HEK293 (cell line): ENCODE measurements around the gene SGSM2.

Experiments
- BCL11B ChIP-seq: fragments of 450-650 bp; formaldehyde crosslinking; IDR thresholded peaks from 2 replicates; pipeline ENCODE4 v1.5.1; 2016; ENCODE audit warnings: low read depth, missing biosample characterization, missing genetic modification characterization
- BCL6B ChIP-seq: fragments of 450-650 bp; formaldehyde crosslinking; IDR thresholded peaks from 2 replicates; pipeline ENCODE4 v1.5.1; 2017; ENCODE audit warnings: missing biosample characterization, missing genetic modification characterization
- GLIS2 ChIP-seq: fragments of 450-650 bp; formaldehyde crosslinking; IDR thresholded peaks from 2 replicates; pipeline ENCODE4 v1.5.1; 2016; ENCODE audit warnings: missing biosample characterization, missing genetic modification characterization
- KLF1 ChIP-seq: fragments of 450-650 bp; formaldehyde crosslinking; IDR thresholded peaks from 2 replicates; pipeline ENCODE4 v1.5.1; 2016; ENCODE audit warnings: missing biosample characterization, missing genetic modification characterization
- MYNN ChIP-seq: fragments of 450-650 bp; formaldehyde crosslinking; IDR thresholded peaks from 2 replicates; pipeline ENCODE4 v1.5.1; 2016; ENCODE audit warnings: missing biosample characterization, missing genetic modification characterization, borderline replicate concordance
- RBAK ChIP-seq: fragments of 450-650 bp; formaldehyde crosslinking; IDR thresholded peaks from 2 replicates; pipeline ENCODE4 v1.5.1; 2016; ENCODE audit warnings: missing biosample characterization, missing genetic modification characterization
- SALL2 ChIP-seq: fragments of 450-650 bp; formaldehyde crosslinking; IDR thresholded peaks from 2 replicates; pipeline ENCODE4 v1.5.0; 2017; ENCODE audit warnings: missing biosample characterization, mild to moderate bottlenecking, missing genetic modification characterization, borderline replicate concordance
- SCRT1 ChIP-seq: fragments of 450-650 bp; formaldehyde crosslinking; IDR thresholded peaks from 2 replicates; pipeline ENCODE4 v1.5.1; 2016; ENCODE audit warnings: missing biosample characterization, missing genetic modification characterization, borderline replicate concordance
- SP3 ChIP-seq: fragments of 450-650 bp; formaldehyde crosslinking; IDR thresholded peaks from 2 replicates; pipeline ENCODE4 v1.5.1; 2016; ENCODE audit warnings: missing biosample characterization, missing genetic modification characterization
- YY1 ChIP-seq: fragments of 450-650 bp; formaldehyde crosslinking; IDR thresholded peaks from 2 replicates; pipeline ENCODE4 v1.5.1; 2018; ENCODE audit warnings: missing biosample characterization, missing genetic modification characterization
- ZFP3 ChIP-seq: fragments of 450-650 bp; formaldehyde crosslinking; IDR thresholded peaks from 2 replicates; pipeline ENCODE4 v1.5.1; 2016; ENCODE audit warnings: low read depth, missing biosample characterization, missing genetic modification characterization
- ZIC2 ChIP-seq: fragments of 450-650 bp; formaldehyde crosslinking; IDR thresholded peaks from 2 replicates; pipeline ENCODE4 v1.5.1; 2016; ENCODE audit warnings: missing biosample characterization, missing genetic modification characterization
- ZNF202 ChIP-seq: fragments of 450-650 bp; formaldehyde crosslinking; IDR thresholded peaks from 2 replicates; pipeline ENCODE4 v1.5.1; 2016; ENCODE audit warnings: missing biosample characterization, missing genetic modification characterization, borderline replicate concordance
- ZNF23 ChIP-seq: fragments of 450-650 bp; formaldehyde crosslinking; IDR thresholded peaks from 2 replicates; pipeline ENCODE4 v1.5.1; 2016; ENCODE audit warnings: missing biosample characterization, missing genetic modification characterization, borderline replicate concordance
- ZNF26 ChIP-seq: fragments of 450-650 bp; formaldehyde crosslinking; IDR thresholded peaks from 2 replicates; pipeline ENCODE4 v1.5.1; 2016; ENCODE audit warnings: missing biosample characterization, missing genetic modification characterization
- ZNF280D ChIP-seq: fragments of 450-650 bp; formaldehyde crosslinking; IDR thresholded peaks from 2 replicates; pipeline ENCODE4 v1.5.1; 2016; ENCODE audit warnings: missing biosample characterization, missing genetic modification characterization
- ZNF324 ChIP-seq: fragments of 450-650 bp; formaldehyde crosslinking; IDR thresholded peaks from 2 replicates; pipeline ENCODE4 v1.5.1; 2016; ENCODE audit warnings: missing biosample characterization, missing genetic modification characterization
- ZNF426 ChIP-seq: fragments of 450-650 bp; formaldehyde crosslinking; IDR thresholded peaks from 2 replicates; pipeline ENCODE4 v1.5.1; 2017; ENCODE audit warnings: missing biosample characterization, missing genetic modification characterization, mild to moderate bottlenecking, inconsistent platforms, moderate library complexity
- ZNF433 ChIP-seq: fragments of 450-650 bp; formaldehyde crosslinking; IDR thresholded peaks from 2 replicates; pipeline ENCODE4 v1.5.1; 2016; ENCODE audit warnings: missing biosample characterization, missing genetic modification characterization, low read depth
- ZNF449 ChIP-seq: fragments of 450-650 bp; formaldehyde crosslinking; IDR thresholded peaks from 2 replicates; pipeline ENCODE4 v1.5.1; 2017; ENCODE audit warnings: missing biosample characterization, mild to moderate bottlenecking, missing genetic modification characterization, moderate library complexity
- ZNF510 ChIP-seq: fragments of 450-650 bp; formaldehyde crosslinking; IDR thresholded peaks from 2 replicates; pipeline ENCODE4 v1.5.1; 2018; ENCODE audit warnings: mild to moderate bottlenecking, missing genetic modification characterization, missing biosample characterization; ENCODE audit not compliant: insufficient replicate concordance
- ZNF513 ChIP-seq: fragments of 450-650 bp; IDR thresholded peaks from 2 replicates; pipeline ENCODE4 v1.5.1; 2018; ENCODE audit warnings: missing biosample characterization, missing genetic modification characterization
- ZNF514 ChIP-seq: fragments of 450-650 bp; formaldehyde crosslinking; IDR thresholded peaks from 2 replicates; pipeline ENCODE4 v1.5.1; 2016; ENCODE audit warnings: missing biosample characterization, missing genetic modification characterization
- ZNF521 ChIP-seq: fragments of 450-650 bp; formaldehyde crosslinking; IDR thresholded peaks from 2 replicates; pipeline ENCODE4 v1.5.1; 2017; ENCODE audit warnings: missing biosample characterization, mild to moderate bottlenecking, missing genetic modification characterization
- ZNF558 ChIP-seq: fragments of 450-650 bp; formaldehyde crosslinking; IDR thresholded peaks from 2 replicates; pipeline ENCODE4 v1.5.1; 2016; ENCODE audit warnings: missing biosample characterization, missing genetic modification characterization
- ZNF596 ChIP-seq: fragments of 450-650 bp; IDR thresholded peaks from 2 replicates; pipeline ENCODE4 v1.5.0; 2018; ENCODE audit warnings: missing biosample characterization, mild to moderate bottlenecking, missing genetic modification characterization, moderate library complexity
- ZNF621 ChIP-seq: fragments of 450-650 bp; formaldehyde crosslinking; IDR thresholded peaks from 2 replicates; pipeline ENCODE4 v1.5.1; 2017; ENCODE audit warnings: missing biosample characterization, missing genetic modification characterization
- ZNF623 ChIP-seq: fragments of 450-650 bp; formaldehyde crosslinking; IDR thresholded peaks from 2 replicates; pipeline ENCODE4 v1.5.1; 2016; ENCODE audit warnings: missing biosample characterization, missing genetic modification characterization
- ZNF704 ChIP-seq: fragments of 450-650 bp; formaldehyde crosslinking; IDR thresholded peaks from 2 replicates; pipeline ENCODE4 v1.5.1; 2016; ENCODE audit warnings: missing biosample characterization, missing genetic modification characterization
- ZNF837 ChIP-seq: fragments of 450-650 bp; formaldehyde crosslinking; IDR thresholded peaks from 2 replicates; pipeline ENCODE4 v1.5.1; 2016; ENCODE audit warnings: missing biosample characterization, missing genetic modification characterization
- ZSCAN30 ChIP-seq: fragments of 450-650 bp; IDR thresholded peaks from 2 replicates; pipeline ENCODE4 v1.5.1; 2018; ENCODE audit warnings: missing biosample characterization, mild to moderate bottlenecking, missing genetic modification characterization, moderate library complexity

Gene SGSM2

GRCh38 chr17:2396568-2397246 is 59.4 kb downstream of the SGSM2 start (continued):
- TF ChIP-seq ZNF521 (tag by site-specific recombination) = no peak
- no peak for TF ChIP-seq ZNF837 (tag by site-specific recombination)
- TF ChIP-seq ZNF23 (tag by site-specific recombination) = no peak
- no peak for TF ChIP-seq ZNF426 (tag by site-specific recombination)
- TF ChIP-seq ZNF623 = no peak
- TF ChIP-seq SP3 (tag by site-specific recombination) = peak; percentile 88
- TF ChIP-seq ZNF510 (tag by site-specific recombination) = no peak
- TF ChIP-seq SCRT1 (tag by site-specific recombination) = no peak
- TF ChIP-seq ZIC2 (tag by site-specific recombination) = peak; percentile 86
- no peak for TF ChIP-seq ZNF26 (tag by site-specific recombination)
- no peak for TF ChIP-seq ZNF558 (tag by site-specific recombination)
- no peak for TF ChIP-seq ZNF514 (tag by site-specific recombination)
- TF ChIP-seq KLF1 = peak; percentile 76
- TF ChIP-seq ZNF449 (tag by site-specific recombination) = no peak
- TF ChIP-seq ZNF621 = no peak
- TF ChIP-seq ZNF202 (tag by site-specific recombination) = no peak
- TF ChIP-seq ZSCAN30 (tag by site-specific recombination) = no peak
- no peak for TF ChIP-seq YY1 (tag by site-specific recombination)
- no peak for TF ChIP-seq ZNF513 (tag by site-specific recombination)
- no peak for TF ChIP-seq ZNF704 (tag by site-specific recombination)
- no peak for TF ChIP-seq ZFP3
- TF ChIP-seq ZNF324 (tag by site-specific recombination) = no peak
- no peak for TF ChIP-seq RBAK
- no peak for TF ChIP-seq BCL6B
- TF ChIP-seq GLIS2 = peak; percentile 100
- no peak for TF ChIP-seq ZNF280D
- TF ChIP-seq BCL11B (tag by site-specific recombination) = no peak
- TF ChIP-seq SALL2 (tag by site-specific recombination) = no peak
- TF ChIP-seq MYNN (tag by site-specific recombination) = no peak
- TF ChIP-seq ZNF433 (tag by site-specific recombination) = no peak
- no peak for TF ChIP-seq ZNF596 (tag by site-specific recombination)
